GOT3 (cell line): ENCODE measurements around the gene C19orf73.
"Not testable (repeated sequence)": the region's sequence is repeated elsewhere in the genome, so short reads cannot be mapped to it uniquely, and the experiment has no call there.

ENCODE experiments used
- DNase-seq: peaks from one replicate; lab custom pipeline; 2025; ENCODE audit warnings: mixed read lengths; lab: John Stamatoyannopoulos, UW

The C19orf73 gene

DNA sequence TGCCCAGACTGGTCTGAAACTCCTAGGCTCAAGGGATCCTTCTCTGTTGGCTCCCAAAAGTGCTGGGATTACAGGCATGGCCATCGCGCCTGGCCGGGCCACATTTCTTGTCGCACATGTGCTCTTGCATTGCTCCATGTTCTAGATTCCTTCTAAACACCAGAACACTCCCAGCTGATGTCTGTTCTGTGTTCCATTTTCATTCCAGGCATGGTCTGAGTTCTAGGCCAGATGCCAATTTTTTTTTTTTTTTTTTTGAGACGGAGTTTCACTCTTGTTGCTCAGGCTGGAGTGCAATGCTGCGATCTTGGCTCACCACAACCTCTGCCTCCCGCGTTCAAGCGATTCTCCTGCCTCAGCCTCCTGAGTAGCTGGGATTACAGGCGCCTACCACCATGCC lies 2.9 kb upstream of the C19orf73 start:
- not testable (repeated sequence) for DNase-seq

DNA sequence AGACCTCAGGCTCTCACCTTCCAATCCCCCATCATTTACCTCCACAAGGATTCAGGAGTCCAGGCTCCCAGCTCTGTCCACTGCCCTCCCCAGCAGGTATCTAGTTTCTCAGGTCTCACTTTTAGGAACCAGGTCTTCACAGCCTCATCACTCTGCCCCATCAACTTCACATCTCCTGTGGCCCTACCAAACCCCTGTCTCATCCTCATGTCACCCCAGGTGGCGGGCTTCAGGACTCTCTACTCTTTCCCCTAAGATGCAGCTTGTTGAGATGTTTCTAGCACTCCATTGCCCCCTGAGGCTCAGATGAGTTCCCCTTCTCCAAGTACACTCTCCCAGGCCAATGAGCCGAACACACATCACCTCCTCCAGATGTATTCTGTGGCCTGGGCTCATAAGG lies 1.9 kb upstream of the C19orf73 start:
- no peak for DNase-seq

- DNase-seq, result no peak
These were observed 1.4 kb upstream of the C19orf73 start for GRCh38 chr19:49120325-49120683.

DNA sequence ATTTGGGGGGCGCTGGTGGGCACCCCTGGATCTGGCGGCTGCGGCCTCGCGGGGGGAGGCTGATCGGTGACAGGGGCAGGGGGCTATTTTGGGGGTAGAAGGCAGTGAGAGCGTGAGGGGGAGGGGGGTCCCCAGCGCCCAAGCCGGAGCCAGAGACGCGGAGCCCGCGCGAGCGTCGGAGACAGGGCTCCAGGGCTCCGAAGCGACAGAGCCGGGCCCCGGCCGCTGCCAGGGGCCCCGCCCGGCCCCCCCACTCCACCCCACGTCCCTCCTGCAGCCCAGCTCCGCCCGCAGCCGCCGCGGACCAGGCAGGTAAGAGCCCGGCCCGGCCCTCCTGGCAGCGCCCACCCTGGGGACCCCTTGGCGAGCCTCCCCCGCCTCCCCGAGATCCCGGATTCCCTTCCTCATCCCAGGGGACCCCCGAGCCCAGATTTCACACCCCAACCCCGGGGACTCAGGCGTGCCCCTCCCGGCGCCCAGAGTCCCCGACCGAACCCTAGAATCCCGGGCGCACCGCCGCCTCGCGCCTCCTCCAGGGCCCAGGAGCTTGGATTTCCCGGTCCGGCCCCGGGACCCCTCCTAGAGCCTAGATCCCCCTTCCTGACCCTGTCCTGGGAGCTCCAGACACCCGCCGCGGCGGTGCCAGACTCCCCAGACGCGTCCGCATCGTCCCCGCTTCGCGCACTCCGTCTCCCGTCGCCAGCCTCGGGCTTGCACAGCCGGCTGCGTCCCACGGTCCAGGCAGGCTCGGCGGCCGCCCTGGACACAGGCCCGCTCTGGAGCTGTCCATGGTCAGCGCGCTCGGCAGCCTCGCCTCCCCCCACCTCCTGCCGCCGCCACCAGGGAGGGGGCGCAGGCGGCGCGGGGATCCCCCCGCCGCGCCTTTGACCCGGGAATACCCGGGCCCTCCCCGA lies 725 bp upstream of the C19orf73 start, which contains the start of gene PPFIA3:
PPFIA3 (plus strand) TSS at position 134 of the 914 bp plus-strand sequence. CDS start 8,330 bp downstream, outside the sequence.
- DNase-seq, result no peak

- DNase-seq, result no peak
These were observed 1.0 kb downstream of the C19orf73 start for GRCh38 chr19:49117677-49118564.

GRCh38 chr19:49116544-49116943 lies 2.4 kb downstream of the C19orf73 start:
- no peak for DNase-seq

DNA sequence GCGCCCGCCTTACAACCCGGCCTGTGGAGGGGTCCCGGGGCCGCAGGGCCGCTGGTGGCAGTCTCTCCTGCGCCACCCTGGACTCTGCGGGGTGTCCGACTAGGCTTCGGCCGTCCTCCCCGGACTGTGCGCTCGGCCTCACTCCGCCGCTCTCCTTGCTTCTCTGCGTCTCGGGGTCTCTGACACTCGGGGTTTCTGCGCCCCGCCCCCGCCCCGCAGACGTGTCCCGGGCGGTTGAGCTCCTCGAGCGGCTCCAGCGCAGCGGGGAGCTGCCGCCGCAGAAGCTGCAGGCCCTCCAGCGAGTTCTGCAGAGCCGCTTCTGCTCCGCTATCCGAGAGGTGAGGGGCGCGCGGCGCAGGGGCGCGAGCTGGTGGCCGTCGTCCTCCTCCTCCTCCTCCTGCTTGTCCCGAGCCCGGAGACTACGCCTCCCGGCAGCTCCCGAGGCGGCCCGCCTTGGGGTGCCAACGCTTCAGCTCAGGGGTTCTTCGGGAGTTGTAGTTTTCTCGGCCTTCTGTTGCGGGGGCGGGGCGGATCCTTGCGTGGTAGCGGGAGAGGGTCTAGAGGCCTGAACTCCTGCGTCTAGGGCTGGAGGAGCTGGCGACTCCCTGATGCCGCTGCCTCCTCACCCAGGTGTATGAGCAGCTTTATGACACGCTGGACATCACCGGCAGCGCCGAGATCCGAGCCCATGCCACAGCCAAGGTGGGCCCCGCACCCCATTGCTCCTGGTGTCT lies 4.1 kb downstream of the C19orf73 start:
- DNase-seq, result no peak

DNA sequence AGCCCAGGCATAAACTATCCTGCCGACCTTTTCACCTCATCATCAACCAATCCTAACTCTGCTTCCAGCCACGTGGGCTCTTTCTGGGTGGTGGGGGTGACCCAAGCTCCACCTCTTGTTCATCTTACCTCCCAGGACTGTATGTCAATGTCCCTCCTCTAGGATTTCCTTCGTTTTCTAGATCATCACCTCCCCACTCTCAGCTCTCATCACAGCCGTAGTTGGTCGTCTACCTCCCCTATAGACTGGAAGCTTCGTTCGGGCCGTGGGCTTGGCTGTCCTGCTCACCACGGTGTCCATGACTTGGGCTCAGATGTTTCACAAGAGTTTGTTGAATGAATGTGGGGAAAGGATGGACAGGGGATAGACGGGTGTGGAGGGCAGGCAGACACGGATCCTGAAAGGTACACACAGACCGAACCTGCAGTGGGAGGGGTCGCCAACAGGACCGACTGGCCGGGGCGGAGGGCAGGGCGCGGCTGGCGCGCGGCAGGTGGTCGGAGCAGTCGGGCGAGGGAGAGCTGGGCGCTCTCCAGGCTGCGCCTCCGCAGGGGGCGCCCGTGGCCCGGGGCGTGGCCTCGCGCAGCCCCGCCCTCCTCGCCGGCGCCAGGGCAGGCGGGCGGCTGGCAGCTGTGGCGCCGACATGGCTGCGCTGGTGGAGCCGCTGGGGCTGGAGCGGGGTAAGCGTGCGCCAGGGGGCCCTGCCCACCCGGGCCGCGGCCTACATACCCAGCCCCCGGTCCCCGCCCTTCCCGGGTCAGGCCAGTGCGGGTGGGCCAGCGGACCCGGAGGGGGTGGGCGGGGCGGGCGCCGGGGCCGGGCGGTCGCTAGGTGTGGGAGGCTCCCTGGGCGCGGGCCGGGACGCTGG lies 4.9 kb downstream of the C19orf73 start, which contains the start of gene LIN7B:
LIN7B (plus strand) TSS at position 609 of the 868 bp plus-strand sequence; CDS start at position 644, 35 bp downstream.
- peak; percentile 26 for DNase-seq

DNA sequence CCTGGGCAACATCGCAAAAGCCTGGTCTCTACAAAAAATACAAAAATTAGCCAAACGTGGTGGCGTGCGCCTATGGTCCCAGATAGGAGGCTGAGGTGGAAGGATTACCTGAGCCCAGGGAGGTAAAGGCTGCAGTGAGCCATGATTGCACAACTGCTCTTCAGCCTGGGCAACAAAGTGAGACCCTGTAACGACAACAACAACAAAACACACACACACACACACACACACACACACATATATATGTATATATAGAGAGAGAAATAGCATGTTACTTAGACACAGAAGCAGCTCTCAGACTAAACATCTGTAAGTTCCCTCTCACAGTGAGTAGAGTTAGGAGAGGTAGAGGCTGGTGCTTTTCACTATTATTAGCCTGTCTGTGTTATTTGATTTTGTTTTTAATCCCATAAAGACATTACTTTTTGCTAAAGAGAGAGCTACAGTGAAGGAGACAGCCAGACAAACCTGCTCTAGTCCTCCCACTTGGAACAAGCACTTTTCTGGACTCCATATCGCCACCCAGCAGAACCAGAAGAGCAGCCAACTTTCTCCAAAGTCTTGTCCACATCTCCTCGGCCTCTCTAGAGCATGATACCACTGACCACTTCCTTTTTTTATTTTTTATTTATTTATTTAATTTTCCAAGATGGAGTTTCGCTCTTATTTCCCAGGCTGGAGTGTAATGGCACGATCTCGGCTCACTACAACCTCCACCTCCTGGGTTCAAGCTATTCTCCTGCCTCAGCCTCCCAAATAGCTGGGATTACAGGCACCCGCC lies 7.5 kb downstream of the C19orf73 start:
- DNase-seq, result no peak

DNA sequence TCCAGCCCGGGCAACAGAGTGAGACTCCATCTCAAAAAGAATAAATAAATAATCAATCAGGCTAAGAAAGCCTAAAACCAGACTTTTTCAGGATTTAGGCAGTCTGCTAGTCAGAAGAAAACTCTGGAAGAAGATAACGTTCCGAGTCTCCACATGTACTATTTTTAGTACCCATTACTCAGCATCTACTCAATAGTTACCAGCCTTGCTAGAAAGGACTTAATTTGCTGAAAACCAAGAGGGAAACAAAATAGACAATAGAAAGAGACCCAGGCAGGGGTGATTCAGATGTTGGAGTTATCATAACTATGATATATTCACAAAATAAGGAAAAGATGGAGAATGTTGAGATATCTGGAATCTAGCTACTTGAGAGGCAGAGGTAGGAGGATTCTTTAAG lies 8.4 kb downstream of the C19orf73 start:
- DNase-seq, result no peak

DNA sequence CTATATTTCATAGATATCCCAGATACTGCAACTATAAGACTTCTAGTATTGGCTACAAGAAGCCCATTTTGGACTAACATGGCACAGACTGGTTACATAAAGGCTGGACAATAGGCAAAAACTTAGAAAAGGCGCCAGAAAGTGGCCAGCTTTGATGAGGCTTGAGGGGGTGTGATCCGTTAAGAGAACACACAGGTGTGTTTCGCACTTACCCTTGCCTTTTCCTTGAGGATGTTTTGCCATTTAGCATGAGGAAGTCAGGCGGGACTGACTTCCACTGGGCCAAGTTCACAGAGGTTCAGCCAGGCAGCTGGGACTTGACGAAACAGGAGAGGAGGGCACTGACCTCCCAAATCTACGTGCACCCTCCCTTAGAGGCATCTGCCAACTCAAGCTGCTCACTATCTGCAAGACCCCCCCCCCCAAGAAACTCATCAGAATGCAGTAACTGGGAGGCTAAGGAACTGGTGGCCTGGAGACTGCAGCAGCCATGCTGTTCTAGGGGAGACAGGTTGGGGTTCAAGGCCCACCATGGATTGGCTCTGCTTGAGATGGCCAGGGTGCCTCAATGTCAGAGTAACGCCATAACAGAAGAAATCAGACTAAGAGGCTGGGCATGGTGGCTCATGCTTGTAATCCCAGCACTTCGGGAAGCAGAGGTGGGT lies 9.2 kb downstream of the C19orf73 start:
- DNase-seq, result no peak

GRCh38 chr19:49109051-49109450 lies 9.9 kb downstream of the C19orf73 start:
- no peak for DNase-seq

DNA sequence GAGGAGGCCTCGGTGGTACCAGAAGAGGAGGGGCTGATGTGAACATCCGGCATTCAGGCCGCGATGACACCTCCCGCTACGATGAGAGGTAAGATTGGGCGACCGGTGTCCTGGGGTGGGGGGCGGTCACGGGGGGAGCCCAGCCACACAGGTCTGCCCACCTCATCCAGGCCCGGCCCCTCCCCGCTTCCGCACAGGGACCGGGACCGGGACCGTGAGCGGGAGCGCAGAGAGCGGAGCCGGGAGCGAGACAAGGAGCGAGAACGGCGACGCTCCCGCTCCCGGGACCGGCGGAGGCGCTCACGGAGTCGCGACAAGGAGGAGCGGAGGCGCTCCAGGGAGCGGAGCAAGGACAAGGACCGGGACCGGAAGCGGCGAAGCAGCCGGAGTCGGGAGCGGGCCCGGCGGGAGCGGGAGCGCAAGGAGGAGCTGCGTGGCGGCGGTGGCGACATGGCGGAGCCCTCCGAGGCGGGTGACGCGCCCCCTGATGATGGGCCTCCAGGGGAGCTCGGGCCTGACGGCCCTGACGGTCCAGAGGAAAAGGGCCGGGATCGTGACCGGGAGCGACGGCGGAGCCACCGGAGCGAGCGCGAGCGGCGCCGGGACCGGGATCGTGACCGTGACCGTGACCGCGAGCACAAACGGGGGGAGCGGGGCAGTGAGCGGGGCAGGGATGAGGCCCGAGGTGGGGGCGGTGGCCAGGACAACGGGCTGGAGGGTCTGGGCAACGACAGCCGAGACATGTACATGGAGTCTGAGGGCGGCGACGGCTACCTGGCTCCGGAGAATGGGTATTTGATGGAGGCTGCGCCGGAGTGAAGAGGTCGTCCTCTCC lies 11.1 kb downstream of the C19orf73 start:
- no peak for DNase-seq

GRCh38 chr19:49106648-49107135 lies 12.3 kb downstream of the C19orf73 start:
- DNase-seq, result no peak

GRCh38 chr19:49104229-49104864 lies 14.6 kb downstream of the C19orf73 start:
- no peak for DNase-seq

GRCh38 chr19:49103331-49104085 lies 15.4 kb downstream of the C19orf73 start:
- no peak for DNase-seq

- DNase-seq, result no peak
These were observed 16.6 kb downstream of the C19orf73 start for GRCh38 chr19:49102303-49102702.
